ENCODE measurements around the gene GALNT5. TPM values are rescaled to one million over a fixed set of nuclear protein-coding genes. Genes with fewer than 3 reads are reported as not detected.

Gene GALNT5
- total and polyA plus RNA-seq, 10 of the 15 experiments (the other 5 are each of a cell fraction or from before 2014, with no cell fraction given): under 0.01 to 0.25 (median 0.03) TPM; not detected in 4

GRCh38 chr2:157302492-157303099 is 45.1 kb downstream of the GALNT5 start:
- POLR2A ChIA-PET: interaction anchor here (0.7 to 1.2 kb wide), 2 partner anchors 188 to 291 kb away, joined by 3 to 4 read pairs; no protein-coding TSS in a partner anchor
- H3K27ac ChIP-seq (ENCODE audit: control insufficient read depth, insufficient read depth): no peak overlapping the region
- in situ Hi-C loops (cut with MboI) (loop anchor here (5.0 to 10.0 kb wide), 2 partner anchors 452 to 705 kb away; no protein-coding TSS in a partner anchor), intact Hi-C loops (cut with micrococcal nuclease; ENCODE audit: unreplicated experiment) (loop anchor here (1.0 to 10.0 kb wide), 6 partner anchors 25 to 1450 kb away; partner anchors contain the start of gene ACVR1)
- ATAC-seq (peak; percentile 82), FAIRE-seq (no peak), DNase-seq (ENCODE audit: low read depth, low spot score) (peak; percentile 21)
- peak; percentile 92 for TF ChIP-seq SMC3 (IDR thresholded peaks at IDR 0.05; ENCODE audit: borderline replicate concordance, low read length)
- TF ChIP-seq RAD21 (IDR thresholded peaks at IDR 0.05; ENCODE audit: insufficient read depth, low read depth, low read length): peak; percentile 93
- peak; percentile 55 to 71 (median 62) for TF ChIP-seq CTCF (IDR thresholded peaks at IDR 0.05 in 2 of 3, conservative IDR thresholded peaks at IDR 0.05 in 1 of 3; ENCODE audit: control insufficient read depth in 2 of 3, extremely low read depth in 1 of 3, insufficient read depth in 1 of 3, low read depth in 3 of 3, low read length in 3 of 3)
- TF ChIP-seq ZBED1 (IDR thresholded peaks at IDR 0.05; ENCODE audit: borderline replicate concordance): no peak
- no peaks in the 10 kb centered on the region for H3K9me3 ChIP-seq (replicated peaks; ENCODE audit: control insufficient read depth, insufficient read depth, low read length)
- no peak overlapping the region for H2AFZ ChIP-seq (ENCODE audit: control insufficient read depth, low read depth, low read length)
- RAD21 ChIA-PET (ENCODE audit: unreplicated experiment): interaction anchor here (0.6 to 7.8 kb wide), 56 partner anchors 9 to 1927 kb away, joined by 3 to 126 read pairs (median 5); partner anchors contain the start of gene ERMN
- no peak overlapping the region for H3K4me3 ChIP-seq
- H3K4me2 ChIP-seq (ENCODE audit: control insufficient read depth, insufficient read depth): no peak overlapping the region
- CTCF ChIA-PET: interaction anchor here (0.6 to 12.1 kb wide), 92 partner anchors 8 to 1451 kb away, joined by 3 to 226 read pairs (median 5); partner anchors contain the start of genes CYTIP and ERMN
- H3K4me1 ChIP-seq (ENCODE audit: control insufficient read depth, insufficient read depth, low read length): no peaks in the 10 kb centered on the region
- no peaks in the 10 kb centered on the region for H4K20me1 ChIP-seq (ENCODE audit: control insufficient read depth, insufficient read depth)
- H3K9ac ChIP-seq (ENCODE audit: control insufficient read depth, insufficient read depth, low read length): no peak overlapping the region
- peaks cover 0 to 2% of the 10 kb centered on the region in 2 experiments; a peak in 2 of 4 replicates for H3K27me3 ChIP-seq (replicated peaks in 1 of 2; ENCODE audit: control insufficient read depth in 2 of 2, insufficient read depth in 2 of 2, low read length in 1 of 2)
- WGBS (ENCODE audit: insufficient coverage, insufficient replicate concordance, low lambda C conversion rate, missing lambda C conversion rate): 33% methylated on average over 9 of the region's 9 CpGs
- H3K36me3 ChIP-seq (ENCODE audit: control insufficient read depth in 2 of 2, insufficient read depth in 2 of 2, low read length in 1 of 2): no peaks in the 10 kb centered on the region
- BruUV-seq (replicated peaks): no TSS peak
- no peaks in the 10 kb centered on the region for H3K79me2 ChIP-seq (ENCODE audit: control insufficient read depth, insufficient read depth, low read length)
- SMC1A ChIA-PET (ENCODE audit: uncharacterized antibody, unreplicated experiment): interaction anchor here (0.6 to 8.7 kb wide), 77 partner anchors 8 to 1452 kb away, joined by 3 to 155 read pairs (median 5); partner anchors contain the start of gene ERMN

All from GM12878 (cell line).